Right lobe of liver (tissue), 4 donors: Measurements from ENCODE around the gene GRB14.

Source experiments
- CTCF ChIP-seq, 4 donors: fragments of 200-600 bp in 3 of 4; fragments of 450-650 bp in 1 of 4; IDR thresholded peaks; one replicate each; pipeline versions ENCODE4 v1.5.1 to v1.8.0; 2016 to 2022; ENCODE audit warnings: antibody characterized with exemption in 4 of 4, mild to moderate bottlenecking in 2 of 4
- POLR2A ChIP-seq: fragments of 450-650 bp; IDR thresholded peaks from one replicate; pipeline ENCODE4 v1.6.1; 2017; ENCODE audit warnings: antibody characterized with exemption, mild to moderate bottlenecking
- donor health status: DM: no; HTN: no; CAD: no.
- donor health status: DM: no; HTN: no; CAD: no.
- donor health status: DM: no; HTN: yes; CAD: no.

DNA sequence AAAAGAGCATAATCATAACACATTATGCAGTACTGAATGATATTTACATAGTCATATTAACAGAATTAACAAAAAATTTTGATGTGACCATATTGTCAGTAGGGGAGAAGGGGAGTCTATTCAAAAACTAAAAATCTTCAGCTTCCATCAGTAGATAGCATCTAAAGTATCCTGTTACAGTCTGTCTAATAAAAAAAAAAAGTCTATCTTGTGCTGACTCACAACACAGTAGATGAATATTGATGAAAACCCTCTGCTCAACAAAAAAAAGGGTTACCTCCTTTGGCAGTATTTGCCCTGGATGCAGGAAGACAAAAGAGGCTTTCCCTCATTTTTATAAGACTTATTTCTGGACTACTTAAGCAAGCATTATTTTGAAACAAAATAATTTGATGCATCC lies 27.3 kb downstream of the GRB14 start:
- TF ChIP-seq CTCF (IDR thresholded peaks at IDR 0.05) (no peak), POLR2A (no peak)
